Mesangial cell (primary cell): ENCODE data around the gene SETDB2. TPM values are rescaled to one million over a fixed set of nuclear protein-coding genes. Genes with fewer than 3 reads are reported as not detected.

Experiments used
- total RNA-seq: library from RNA; depleted of rRNA; stranded (reverse); fragments of >200 nt; gene quantifications from 2 replicates; pipeline ENCODE4 v1.2.3, GENCODE V29; 2015

SETDB2 gene
- 1.6 and 2.3 TPM in 2 replicates for total RNA-seq

DNA sequence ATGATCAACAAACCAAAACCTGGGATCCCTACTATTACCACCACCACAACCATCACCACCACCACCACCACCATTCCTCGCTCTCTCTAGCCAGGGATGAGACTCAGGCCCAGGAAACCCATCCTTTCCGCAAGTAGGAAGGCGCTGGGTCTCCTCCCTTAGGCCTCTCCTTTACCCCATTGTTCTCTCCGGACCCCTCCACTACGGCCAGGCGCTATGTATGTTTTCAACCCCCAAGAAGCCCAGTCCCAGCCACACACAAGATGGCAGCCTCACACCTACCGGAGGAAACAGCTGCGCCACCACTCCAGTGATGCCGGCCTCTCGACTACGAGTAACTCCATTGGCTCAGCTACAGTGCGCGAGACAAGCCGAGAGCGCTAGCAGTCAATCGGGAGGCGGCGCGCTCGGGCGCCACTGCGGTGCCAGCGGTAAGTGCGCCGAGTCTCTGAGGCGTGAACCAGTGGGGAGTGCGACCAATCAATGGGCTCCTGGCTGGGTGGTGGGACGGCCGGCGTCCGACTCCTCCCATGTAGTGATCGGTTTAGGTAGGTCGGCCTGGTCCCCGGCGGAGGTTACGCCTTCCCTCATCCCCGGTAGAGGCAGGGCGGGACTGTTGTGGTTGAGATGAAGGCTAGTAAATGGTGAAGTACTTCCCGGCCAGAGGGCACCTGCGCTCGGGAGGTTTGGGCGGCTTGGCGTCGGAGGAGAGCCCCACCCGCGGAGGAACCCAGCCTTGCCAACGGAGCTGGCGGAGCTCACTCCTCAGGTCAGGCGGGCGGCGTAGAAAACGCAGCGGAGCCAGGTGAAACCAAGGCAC is at the start of gene SETDB2, which contains the start of gene CAB39L:
Gene SETDB2, plus strand, starts transcription at position 571 of the 820 bp plus-strand sequence. CDS start 7,620 bp downstream, outside the sequence.
Gene CAB39L, minus strand, starts transcription at position 361 of the 820 bp plus-strand sequence. CDS start 61,154 bp downstream, outside the sequence.

DNA sequence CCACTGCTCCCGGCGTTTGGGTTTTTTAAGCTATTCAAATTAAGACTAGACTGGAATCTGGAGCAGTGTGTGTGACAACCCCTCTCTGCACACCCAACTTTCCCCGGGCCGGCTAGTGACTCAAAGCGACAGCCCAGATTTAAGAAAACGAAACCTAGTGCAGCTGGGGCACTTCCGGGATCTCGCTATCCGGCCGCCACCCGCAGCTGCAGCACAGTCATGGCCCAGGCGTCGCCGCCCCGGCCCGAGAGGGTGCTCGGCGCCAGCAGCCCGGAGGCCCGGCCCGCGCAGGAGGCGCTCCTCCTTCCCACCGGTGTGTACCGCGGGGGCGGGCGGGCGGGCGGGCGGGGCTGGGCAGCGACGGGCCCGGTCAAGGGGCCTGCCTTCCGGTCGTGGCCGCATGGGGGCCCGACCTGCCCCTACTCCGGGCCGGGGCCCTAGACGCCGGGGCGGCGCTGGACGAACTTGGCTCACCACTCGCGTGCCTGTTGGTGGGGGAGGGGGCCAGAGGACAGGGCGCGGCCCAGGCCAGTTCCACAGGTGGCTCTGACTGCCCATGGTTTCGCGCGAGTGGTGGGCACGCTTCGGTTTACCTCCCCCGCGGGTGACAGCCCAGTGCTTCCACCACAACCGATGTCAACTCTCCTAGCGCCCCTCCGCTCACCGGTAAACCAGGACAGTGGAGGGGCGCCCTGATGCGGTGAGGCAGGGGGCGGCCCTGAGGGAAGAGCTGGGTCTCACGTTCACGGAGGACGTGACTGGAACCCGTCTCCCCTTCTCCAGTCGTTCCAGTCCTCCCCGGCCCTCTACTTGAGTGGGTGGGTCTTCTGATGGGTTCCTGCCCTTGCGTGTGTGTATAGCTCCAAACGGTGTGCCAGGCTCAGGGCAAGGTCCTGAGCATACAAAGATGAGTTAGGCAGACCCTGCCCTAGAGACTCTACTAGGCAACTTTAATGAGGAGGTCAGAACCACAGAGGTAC is 52.0 kb downstream of the SETDB2 start, which contains the start of gene PHF11:
Gene PHF11, plus strand, starts transcription at position 171 of the 980 bp plus-strand sequence. Its CDS starts 49 bp downstream, at position 220.

Other genes starting within 250 kb of the SETDB2 start
- gene MLNR, start 223.9 kb upstream of the SETDB2 start, total RNA-seq: not detected in 2 replicates
- gene CDADC1, start 196.3 kb upstream of the SETDB2 start, total RNA-seq: 1.0 and 2.4 TPM in 2 replicates
- gene CAB39L, start 210 bp upstream of the SETDB2 start, total RNA-seq: 3.4 and 8.5 TPM in 2 replicates
- 11.0 and 12.2 TPM in 2 replicates for gene PHF11, start 51.7 kb downstream of the SETDB2 start, total RNA-seq
- gene RCBTB1, start 141.3 kb downstream of the SETDB2 start, total RNA-seq: 11.2 and 11.4 TPM in 2 replicates
- gene ARL11, start 184.2 kb downstream of the SETDB2 start, total RNA-seq: not detected in 2 replicates
- gene EBPL, start 247.2 kb downstream of the SETDB2 start, total RNA-seq: 60.0 and 72.5 TPM in 2 replicates